Colon (tissue), 2 donors: ENCODE results near the gene IMMT.
"Not testable (repeated sequence)": the region's sequence is repeated elsewhere in the genome, so short reads cannot be mapped to it uniquely, and the experiment has no call there.

ENCODE experiments used
- FAIRE-seq: peaks from 2 replicates; lab custom pipeline; 2012; peaks lifted over from hg19 to GRCh38; lab: Jason Lieb, UNC
- donor health status: control.
- donor health status: control.

The IMMT gene

DNA sequence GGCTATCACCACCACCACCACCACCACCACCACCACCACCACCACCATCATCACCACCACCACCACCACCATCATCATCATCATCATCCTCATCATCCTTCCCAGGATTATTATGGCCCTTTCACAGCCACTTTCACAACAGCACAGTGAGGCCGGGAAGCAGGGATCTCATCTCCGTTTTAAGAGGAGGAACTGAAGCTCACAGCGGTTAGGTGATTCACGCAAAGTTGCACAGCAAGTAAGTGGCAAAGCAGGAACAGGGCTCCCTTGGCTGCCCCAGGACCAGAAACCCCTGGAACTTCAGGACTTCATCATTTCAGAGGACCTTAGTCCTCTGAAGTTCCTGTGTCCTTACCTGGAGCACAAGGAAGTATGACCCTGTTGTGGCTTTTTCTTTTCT, 30.8 kb upstream of the IMMT start:
- FAIRE-seq: no peak

DNA sequence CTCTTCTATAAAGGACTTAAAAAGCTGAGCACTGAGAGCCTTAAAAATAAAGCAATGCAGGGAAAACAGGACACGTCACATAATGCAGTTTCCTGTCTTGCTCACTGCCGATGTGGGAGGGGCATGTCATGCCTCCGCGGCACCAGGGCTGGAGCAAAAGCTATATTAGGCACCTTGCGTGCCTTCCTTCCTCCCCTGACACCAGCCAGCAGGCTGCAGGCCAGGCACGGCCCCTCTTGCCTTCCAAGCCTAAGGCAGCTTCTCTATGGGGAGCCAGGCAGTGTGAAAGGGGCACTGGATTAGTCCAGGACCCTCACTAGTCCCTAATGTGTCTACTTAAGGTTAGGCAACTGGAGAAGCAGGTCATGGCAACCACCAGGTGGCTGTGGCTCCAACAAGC, 30.3 kb upstream of the IMMT start:
- FAIRE-seq: no peak

DNA sequence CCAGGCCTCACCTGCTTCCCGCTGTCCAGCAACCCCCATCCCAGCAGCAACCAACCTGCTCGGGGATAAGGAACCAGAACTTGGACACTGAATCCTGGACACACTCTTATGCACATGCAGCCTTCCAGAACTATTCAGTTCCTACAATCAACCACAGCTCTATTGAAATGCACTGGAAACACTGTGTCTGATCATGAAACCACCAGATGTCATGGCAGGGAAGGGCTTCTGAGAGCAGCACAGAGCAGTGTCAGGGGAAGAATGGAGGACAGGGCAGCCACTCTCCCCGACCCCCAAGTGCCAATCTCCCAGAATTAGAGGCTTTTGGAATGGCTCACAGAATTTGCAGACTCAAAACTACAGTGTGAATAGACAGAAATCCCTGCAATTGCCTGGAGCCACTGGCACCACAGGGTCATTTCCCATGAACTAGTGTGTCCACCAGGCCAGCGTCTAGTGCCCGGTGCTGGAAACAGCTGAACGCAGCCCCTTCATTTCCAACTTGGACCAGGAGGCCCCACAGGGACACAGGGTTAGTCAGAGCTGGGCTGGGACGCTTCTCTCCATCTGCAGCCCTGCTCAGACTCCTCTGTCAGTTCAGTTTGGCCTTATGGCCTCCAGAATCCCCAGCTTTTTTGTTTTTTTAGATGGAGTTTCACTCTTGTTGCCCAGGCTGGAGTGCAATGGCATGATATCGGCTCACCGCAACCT, 29.5 kb upstream of the IMMT start:
- FAIRE-seq: no peak

DNA sequence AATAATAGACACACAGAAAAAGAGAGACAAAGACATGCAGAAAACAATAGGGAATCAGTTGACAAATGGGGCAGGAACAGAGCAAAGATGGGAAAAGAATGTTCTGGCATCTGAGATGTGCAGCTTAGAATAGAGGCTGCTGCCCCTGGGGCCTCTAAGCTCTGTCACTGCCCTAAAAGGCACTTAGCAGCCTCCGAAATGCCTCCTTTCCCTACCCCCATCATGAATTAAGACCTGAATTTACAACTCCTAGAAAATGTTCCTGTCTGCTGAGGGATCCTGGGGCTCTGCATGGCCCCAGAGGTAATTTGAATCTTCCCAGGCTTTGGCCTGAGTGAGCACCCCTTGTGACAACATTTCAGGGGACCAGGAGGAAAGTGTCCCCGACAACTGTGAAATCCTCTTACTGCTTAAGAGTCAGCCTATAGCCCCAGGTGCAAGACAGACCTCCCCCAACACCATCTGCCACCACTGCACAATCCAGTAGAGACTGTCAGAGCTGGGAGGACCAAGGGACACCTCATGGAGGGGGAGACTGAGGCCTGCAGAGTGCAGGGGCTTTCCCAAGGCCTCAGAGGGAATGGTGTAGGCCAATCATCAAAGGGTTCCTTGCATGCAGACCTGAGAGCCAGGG, 28.8 kb upstream of the IMMT start:
- no peak for FAIRE-seq

DNA sequence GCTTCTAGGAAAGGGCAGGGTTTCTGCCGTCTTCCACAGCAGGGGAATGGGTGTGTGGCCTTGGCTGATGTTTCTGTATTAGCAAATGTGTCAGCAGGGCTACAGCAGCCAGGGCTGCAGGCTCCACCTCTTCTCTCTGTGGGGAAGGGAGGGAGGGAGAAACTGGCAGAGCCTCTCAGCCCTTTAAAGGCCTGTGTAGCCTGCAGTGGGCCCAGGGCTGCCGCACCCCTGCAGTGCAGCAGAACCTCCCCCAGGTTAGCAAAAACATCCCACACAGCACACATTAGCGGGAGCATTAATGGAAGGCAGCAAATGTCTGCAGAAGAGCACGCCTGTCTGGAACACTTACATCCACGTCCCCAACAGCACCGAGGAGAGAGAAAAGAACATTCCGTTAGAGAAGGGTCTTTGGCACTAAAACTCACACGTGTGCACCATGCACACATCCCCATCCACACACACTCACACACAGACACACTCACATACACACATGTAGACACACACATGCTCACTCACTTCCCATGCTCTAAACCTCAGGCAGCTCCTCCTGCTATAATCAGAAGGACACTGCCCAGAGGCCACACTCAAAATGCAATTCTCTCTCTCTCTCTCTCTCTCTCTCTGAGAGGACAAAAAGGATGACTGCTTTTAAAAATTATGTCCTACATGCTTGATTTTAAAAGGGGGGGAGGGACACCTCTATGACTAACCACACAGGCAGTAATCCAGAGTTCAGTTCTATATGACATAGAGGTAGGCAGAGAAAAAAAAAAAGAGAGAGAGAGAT, 28.1 kb upstream of the IMMT start:
- no peak for FAIRE-seq

DNA sequence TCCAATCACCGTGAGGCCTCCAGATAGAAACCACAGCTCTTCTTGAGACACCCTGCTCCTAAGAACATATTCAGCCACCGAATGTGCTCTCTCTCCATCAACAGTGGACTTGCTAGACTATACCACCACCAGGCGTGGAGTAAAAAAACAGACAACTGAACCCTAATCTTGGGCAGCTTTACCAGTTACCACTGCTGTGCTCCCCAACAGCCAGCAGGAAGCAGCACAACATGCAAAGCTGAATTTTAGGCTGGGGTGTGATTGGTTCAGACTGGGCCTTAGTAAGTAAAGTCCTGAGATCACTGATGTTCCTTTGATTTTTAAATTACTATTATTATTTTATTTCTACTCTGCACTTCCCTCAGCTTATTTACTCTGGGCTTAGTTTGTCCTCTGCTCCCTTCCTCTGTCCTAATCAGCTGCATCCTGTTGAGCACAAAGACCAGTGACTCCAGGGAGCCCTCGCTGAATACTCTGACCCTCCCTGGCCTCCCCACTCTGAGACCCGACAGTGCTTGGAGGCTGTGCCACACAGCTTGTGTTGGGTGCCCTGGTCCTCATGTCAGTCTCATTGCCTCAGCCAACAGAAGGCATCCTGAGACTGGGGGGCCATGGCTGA, 25.9 kb upstream of the IMMT start:
- FAIRE-seq: no peak

DNA sequence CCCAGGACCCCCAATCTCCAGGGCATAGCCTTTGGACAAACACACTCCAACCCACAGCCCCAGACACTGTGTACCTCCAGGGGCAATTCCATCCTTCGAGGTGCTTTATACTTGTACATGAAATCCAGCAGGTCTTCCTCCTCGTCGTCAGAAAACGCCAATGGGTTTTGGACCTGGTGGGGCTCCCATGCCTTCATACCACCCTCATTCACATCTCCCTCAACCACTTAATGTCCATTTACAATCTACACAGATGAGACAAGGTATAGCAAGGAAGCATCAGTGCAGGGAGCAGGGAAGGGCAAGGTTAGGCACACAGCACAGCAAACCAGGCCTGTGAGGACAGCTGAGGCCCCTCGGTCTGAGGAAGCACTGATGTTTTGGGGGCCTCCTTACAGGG, 24.6 kb upstream of the IMMT start:
- no peak for FAIRE-seq

DNA sequence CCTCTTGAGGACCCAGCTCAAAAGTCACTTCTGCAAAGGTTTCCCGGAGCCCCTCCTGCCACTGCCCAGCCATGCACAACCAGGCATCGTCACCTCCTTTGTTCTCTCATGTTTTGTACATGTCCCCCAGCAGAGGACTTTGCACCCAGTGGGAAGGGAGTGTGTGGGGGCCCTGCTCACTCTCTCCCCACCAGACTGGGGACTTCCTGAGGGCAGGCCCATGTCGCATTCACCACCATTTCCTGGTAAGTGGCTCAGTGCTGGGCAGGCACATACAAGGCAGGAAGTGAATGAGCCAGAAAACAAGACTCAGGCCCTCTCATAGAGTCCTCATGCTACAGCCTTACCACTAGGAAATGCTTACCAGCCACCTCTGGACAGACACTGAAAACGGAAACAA, 22.9 kb upstream of the IMMT start:
- FAIRE-seq: no peak

DNA sequence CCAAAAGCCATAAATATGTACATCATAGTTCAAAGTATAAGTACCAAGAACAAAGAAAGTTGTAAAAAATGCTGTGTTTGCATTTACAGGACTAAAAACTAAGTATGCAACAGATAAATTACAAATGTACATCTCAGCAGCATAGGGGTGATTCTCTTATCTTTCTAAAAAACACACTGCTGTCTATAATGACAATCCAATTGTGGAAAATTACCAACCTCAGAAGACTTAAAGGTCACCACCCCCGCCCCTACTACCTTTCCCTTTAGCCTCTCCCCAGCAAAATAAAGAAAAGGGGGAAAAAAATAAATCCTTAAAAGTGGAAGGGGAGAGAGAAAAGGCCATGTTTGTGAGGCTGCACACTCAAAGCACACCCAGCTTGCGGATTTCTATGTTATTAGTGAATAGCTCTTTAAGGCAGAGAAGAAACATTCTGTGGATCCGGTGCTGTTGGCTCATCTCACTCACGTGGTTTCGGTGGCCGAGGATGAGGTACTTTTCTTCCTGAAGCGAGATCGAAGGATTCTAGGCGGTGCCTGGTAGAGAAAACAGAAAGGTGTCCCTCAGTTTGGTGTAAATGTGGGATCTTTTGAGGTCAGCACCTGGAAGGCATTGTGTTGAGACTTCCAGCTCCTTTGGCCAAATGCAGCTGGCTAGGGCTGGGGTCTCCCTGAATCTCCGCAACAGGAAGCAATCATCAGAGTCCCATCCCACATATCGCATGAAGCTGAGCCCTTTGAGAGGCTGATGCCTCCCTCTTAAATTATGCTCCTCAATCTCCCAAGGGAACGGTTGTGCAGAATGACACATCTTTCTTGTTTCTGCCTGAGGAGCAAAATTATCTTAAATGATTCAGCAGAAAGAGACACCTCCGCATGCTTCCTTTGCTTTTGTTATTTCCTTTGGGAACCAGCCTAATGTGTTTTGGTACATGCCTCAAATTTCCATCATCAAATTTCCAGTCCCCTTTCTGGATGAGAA, 21.6 kb upstream of the IMMT start:
- FAIRE-seq: no peak

DNA sequence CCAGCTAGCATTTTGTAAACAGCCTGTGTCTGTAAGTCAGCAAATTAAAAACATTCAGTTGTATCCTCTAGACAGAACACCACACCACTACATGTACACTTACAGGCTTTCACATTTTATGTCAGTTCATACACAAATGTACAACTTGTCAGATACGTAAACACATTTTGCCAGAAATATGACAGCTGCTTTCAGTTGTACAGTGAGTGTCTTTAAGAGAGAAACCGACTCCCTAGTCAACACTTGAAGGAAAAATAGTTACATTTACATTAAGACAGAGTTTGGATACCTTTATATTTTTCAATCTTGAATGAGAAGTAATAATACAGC, 19.2 kb upstream of the IMMT start:
- no peak for FAIRE-seq

DNA sequence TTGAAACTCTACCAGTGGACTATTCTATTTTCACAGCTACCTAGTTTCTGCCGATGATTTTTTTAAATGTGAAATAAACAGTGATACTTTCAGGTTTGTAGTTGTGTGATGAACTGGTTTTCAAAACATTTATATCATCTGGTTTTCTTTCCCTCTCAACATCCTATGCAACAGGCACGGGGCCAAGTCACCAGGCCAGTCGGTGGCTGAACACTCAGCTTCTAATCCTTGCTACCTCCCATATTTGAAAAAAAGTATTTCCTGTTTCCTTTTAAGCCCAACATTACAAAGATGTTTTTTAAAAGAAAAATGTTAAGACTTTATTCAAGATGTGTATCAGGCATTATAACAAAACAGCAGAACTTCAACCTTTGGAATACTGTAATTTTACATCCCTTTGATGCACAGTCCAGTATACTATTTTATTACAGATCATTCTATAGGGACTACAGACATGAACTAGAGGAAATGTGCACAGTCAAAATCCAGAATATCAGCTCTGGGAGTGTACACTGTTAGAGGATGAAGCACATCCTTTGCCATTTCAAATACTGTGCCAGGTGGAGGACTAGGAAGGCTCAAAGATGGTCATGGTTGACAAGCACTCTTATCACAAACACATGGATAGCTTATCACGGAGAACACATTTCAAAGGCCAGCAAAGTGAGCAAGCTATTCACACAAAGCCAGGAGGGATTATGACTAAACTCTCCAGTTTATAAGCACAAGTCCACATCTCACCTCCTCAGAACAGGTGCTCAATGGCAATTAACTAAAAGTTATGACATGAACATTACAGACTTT, 18.6 kb upstream of the IMMT start:
- no peak for FAIRE-seq

DNA sequence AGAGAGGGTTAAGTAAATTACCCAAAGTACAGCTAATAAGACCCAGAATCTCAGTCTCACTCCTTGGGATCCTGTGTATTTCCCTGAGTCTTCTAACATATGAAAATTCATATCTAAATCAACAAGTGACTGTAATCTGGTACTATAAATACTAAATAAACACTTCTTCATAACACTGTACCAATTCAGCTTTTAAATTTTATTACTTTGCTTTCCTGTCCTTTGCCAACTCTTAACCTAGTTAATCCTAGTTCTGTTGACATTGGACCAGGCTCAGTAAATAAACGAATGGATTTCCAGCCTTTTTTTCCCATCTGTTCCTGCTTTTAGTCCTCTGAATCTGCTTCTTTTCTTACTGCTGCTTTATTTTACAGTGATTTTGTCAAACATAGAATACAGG, 17.8 kb upstream of the IMMT start:
- no peak for FAIRE-seq

DNA sequence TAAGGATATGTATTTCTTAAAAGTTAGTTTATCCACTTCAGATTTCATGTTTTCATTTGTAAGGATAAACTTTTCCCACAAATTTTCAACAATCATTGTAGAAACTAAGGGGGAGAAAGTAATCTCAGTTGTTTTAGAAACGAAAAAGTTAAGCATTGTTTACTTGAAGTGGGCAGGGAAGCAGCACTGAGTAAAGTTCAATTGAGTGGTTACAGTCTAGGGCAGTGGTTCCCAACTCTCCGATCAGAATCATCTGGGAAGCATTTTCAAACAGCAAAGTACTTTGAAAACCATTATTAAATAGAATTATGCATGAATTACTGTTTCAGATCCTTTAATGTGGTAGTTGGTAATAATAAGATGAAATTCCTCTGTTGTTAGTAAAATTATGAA, 16.5 kb upstream of the IMMT start:
- no peak for FAIRE-seq

DNA sequence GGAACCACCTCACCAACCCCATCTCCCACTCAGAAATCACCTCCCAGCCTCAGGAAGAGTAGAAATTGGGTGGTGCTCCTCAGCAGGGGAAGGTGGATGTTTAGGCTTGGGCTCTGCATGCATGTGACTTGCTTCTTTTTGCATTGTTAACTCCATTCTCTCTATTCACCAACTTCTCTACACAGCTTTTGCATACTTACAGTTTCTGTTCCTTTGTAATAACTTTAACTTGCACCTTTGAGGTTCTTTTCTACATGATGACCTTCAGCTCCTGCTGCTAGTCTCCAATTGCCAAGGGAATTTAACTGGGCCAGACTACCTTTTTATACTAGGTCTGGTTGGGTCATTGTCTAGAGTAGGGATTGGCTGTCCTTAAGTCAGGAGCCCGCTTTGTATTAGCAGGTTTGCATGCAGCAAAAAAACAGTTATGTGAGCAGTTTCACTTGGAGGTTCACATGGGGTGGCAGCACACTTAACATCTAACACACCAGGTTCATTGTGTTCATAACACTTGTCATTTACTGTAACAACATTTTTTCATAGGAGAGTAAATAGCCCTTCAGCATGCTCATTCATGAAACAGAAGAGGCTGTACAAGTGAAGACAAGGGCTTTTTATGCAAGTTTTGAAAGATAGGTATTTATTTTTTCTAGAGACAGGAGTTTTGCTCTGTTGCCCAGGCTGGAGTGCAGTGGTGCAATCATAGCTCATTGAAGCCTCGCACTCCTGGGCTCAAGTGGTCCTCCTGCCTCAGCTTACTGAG, 16.0 kb upstream of the IMMT start:
- FAIRE-seq: no peak

DNA sequence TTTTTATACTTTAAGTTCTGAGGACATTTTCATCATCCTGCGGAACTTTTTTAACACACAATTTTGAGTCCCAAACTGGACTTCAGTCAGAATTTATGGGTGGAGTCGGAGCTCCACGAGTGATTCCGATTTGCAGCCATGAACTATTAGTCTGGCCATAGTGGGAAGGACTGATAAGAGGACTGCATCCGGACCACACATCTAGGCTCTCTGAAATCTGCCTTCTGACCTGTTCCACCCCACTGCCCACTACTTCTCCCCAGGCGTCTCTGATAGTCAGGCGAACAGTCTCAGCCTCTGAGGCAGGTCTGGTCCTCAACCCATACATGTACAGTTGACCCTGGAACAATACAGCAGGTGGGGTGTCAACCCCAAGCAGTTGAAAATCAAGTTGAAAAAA, 9.2 kb upstream of the IMMT start:
- FAIRE-seq: no peak

DNA sequence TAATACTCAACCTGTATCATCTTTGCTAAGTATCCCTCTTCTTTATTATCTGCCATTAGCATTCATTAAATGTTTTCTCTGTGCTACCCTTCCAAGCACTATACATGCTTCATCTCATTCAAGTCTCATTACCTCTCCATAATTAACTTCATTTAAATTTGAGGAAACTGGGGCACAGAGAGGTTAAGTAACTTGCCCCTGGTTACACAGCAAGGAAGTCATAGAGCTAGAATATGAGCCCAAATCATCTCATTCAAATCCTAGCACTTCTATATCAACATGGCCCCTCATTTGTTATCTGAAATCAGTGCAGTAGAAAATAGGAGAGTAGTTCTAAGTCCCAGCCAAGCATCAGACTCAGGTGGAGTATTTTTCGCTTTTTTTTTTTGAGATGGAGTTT, 8.4 kb upstream of the IMMT start:
- no peak for FAIRE-seq

DNA sequence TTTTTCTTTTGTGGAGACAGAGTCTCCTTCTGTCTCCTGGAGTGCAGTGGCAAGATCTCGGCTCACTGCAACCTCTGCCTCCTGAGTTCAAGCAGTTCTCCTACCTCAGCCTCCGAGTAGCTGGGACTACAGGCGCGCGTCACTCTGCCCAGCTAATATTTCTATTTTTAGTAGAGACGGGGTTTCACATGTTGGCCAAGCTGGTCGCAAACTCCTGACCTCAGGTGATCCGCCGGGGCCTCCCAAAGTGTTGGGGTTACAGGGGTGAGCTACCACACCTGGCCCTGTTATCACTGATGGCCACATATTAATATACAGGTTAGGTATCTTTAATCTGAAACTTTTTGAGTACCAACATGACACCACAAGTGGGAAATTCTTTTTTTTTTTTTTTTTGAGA, 7.4 kb upstream of the IMMT start:
- FAIRE-seq: no peak

DNA sequence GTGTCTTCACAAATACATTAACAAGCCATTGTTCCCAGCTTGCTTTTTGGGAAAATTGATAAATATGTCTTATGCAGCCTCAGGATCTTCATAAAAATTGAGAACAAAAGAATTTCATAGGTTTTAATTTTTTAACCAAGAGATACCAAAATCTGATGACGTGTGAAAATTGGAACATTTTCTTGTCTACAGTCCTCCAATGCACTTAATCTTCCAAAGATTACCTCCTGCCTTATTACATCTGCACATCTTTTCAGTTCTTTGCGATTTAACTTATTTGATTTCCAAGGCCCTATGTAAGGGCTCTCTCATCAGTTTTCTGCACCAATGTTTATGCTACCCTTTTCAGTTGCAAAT, 7.1 kb upstream of the IMMT start:
- no peak for FAIRE-seq

DNA sequence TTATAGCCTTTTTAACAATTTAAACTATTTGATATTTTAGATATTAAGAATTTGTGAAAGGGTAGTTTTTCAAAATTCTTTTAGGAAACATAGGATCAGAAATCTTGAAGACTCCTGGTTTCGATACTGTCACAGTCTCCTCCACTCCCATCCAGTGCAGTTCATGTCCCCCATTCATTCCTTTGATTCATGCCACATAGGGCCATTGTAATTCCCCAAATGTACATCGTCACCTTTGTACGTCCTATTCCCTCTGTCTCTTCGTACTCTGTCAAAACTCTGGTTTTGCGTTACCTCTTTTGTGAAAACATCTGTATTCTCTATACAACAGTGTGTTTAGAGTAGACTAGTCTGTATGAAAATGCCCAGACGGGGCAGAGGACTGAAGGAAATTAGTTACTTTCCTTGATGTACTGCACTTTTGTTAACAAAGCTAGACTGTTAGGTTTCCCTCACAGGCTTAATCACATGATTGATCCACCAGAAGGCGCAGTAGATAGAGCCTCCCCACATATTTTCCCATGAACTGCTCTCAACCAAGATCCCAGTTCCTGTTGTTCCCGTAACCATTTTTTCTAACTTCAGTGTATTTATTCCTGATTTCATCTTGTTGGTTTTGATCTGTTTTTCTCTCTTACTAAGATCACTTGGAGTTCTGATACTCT, 6.5 kb upstream of the IMMT start:
- FAIRE-seq: no peak

DNA sequence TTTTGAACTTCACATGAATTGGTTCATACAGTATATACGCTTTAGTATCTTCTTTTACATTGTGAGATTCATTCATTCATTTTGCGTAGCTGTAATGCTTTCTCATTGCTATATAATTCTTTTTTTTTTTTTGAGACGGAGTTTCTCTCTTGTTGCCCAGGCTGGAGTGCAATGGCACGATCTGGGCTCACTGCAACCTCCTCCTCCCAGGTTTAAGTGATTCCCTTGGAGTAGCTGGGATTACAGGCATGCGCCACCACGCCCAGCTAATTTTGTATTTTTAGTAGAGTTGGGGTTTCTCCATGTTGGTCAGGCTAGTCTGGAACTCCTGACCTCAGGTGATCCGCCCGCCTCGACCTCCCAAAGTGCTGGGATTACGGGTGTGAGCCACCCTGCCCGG, 5.3 kb upstream of the IMMT start:
- FAIRE-seq: not testable (repeated sequence)
